Right atrium auricular region (tissue), 2 donors: ENCODE results near the gene ACAP2. TPM values are rescaled to one million over a fixed set of nuclear protein-coding genes. Genes with fewer than 3 reads are reported as not detected.

Experiments
- DNase-seq: peaks from one replicate; pipeline ENCODE4 v3.0.0-alpha.2; 2019; ENCODE audit warnings: low spot score
- H3K27ac ChIP-seq, 2 donors: fragments of 200-600 bp; sonication (generic); 1 replicate in 1 of 2; 2 replicates in 1 of 2; pipeline ENCODE4 v1.5.1; 2016 to 2019
- H3K27me3 ChIP-seq, 2 donors: fragments of 200-600 bp; sonication (generic); one replicate each; pipeline versions ENCODE4 v1.5.1 to v1.6.0; 2017 to 2019
- H3K36me3 ChIP-seq: fragments of 200-600 bp; sonication (generic); one replicate; pipeline ENCODE4 v1.5.1; 2016
- H3K4me1 ChIP-seq, 2 donors: fragments of 200-600 bp; sonication (generic); one replicate each; pipeline versions ENCODE4 v1.5.1 to v1.6.0; 2017 to 2019
- H3K4me3 ChIP-seq, 2 donors: fragments of 200-600 bp; sonication (generic); 1 replicate in 1 of 2; 2 replicates in 1 of 2; pipeline ENCODE4 v1.5.1; 2017 to 2019; ENCODE audit warnings: mild to moderate bottlenecking in 1 of 2, moderate library complexity in 1 of 2
- H3K9me3 ChIP-seq, 2 donors: fragments of 200-600 bp; sonication (generic); one replicate each; pipeline ENCODE4 v1.5.1; 2019
- CTCF ChIP-seq, 2 donors: fragments of 200-600 bp; sonication (generic); IDR thresholded peaks; one replicate each; pipeline ENCODE4 v1.5.1; 2019; ENCODE audit warnings: antibody characterized with exemption in 2 of 2
- total RNA-seq, 2 donors: library from RNA; depleted of rRNA; stranded (reverse); fragments of >200 nt; gene quantifications; one replicate each; pipeline ENCODE4 v1.1.0, GENCODE V29; 2016

The ACAP2 gene
- total RNA-seq, 2 donors from 2014 or later: 17.8 to 18.9 TPM

GRCh38 chr3:195394700-195395099 lies 48.1 kb downstream of the ACAP2 start:
- Histone ChIP-seq H3K4me3 (no peak overlapping the region), H3K27me3 (no peaks in the 10 kb centered on the region), H3K27ac (no peak overlapping the region), H3K4me1 (peaks cover 0 to 22% of the 10 kb centered on the region in 2 donors), H3K9me3 (no peaks in the 10 kb centered on the region), H3K36me3 (no peaks in the 10 kb centered on the region)
- no peak for TF ChIP-seq CTCF (IDR thresholded peaks at IDR 0.05)
- no peak for DNase-seq

GRCh38 chr3:195394024-195394423 lies 48.8 kb downstream of the ACAP2 start:
- Histone ChIP-seq H3K4me3 (no peak overlapping the region), H3K27ac (no peak overlapping the region), H3K4me1 (peaks cover 0 to 22% of the 10 kb centered on the region in 2 donors), H3K9me3 (no peaks in the 10 kb centered on the region), H3K27me3 (no peaks in the 10 kb centered on the region), H3K36me3 (no peaks in the 10 kb centered on the region)
- no peak for DNase-seq
- TF ChIP-seq CTCF (IDR thresholded peaks at IDR 0.05): no peak

- no peak for DNase-seq
- Histone ChIP-seq H3K9me3 (no peaks in the 10 kb centered on the region), H3K27me3 (no peaks in the 10 kb centered on the region), H3K36me3 (no peaks in the 10 kb centered on the region), H3K4me1 (no peaks in the 10 kb centered on the region), H3K27ac (no peak overlapping the region), H3K4me3 (no peak overlapping the region)
- no peak for TF ChIP-seq CTCF (IDR thresholded peaks at IDR 0.05)
Measured at GRCh38 chr3:195388380-195388779, 54.4 kb downstream of the ACAP2 start.

- Histone ChIP-seq H3K27me3 (no peaks in the 10 kb centered on the region), H3K4me1 (no peaks in the 10 kb centered on the region), H3K27ac (no peak overlapping the region), H3K4me3 (no peak overlapping the region), H3K36me3 (no peaks in the 10 kb centered on the region), H3K9me3 (no peaks in the 10 kb centered on the region)
- no peak for DNase-seq
- no peak for TF ChIP-seq CTCF (IDR thresholded peaks at IDR 0.05)
Measured at GRCh38 chr3:195386739-195387138, 56.1 kb downstream of the ACAP2 start.

GRCh38 chr3:195385526-195385925 lies 57.3 kb downstream of the ACAP2 start:
- no peak for TF ChIP-seq CTCF (IDR thresholded peaks at IDR 0.05)
- Histone ChIP-seq H3K36me3 (peaks cover 8% of the 10 kb centered on the region), H3K9me3 (no peaks in the 10 kb centered on the region), H3K4me1 (no peaks in the 10 kb centered on the region), H3K27me3 (no peaks in the 10 kb centered on the region), H3K27ac (no peak overlapping the region), H3K4me3 (no peak overlapping the region)
- no peak for DNase-seq

- peaks cover 8% of the 10 kb centered on the region for H3K36me3 ChIP-seq
- H3K27ac ChIP-seq: no peak overlapping the region
- no peaks in the 10 kb centered on the region for H3K27me3 ChIP-seq
- no peaks in the 10 kb centered on the region for H3K9me3 ChIP-seq
- H3K4me3 ChIP-seq: no peak overlapping the region
- no peak for TF ChIP-seq CTCF (IDR thresholded peaks at IDR 0.05)
- no peak for DNase-seq
- no peaks in the 10 kb centered on the region for H3K4me1 ChIP-seq
Measured at GRCh38 chr3:195384952-195385351, 57.9 kb downstream of the ACAP2 start.
